Measurements from ENCODE around the gene ACTR5. TPM values are rescaled to one million over a fixed set of nuclear protein-coding genes. Genes with fewer than 3 reads are reported as not detected.

Gene ACTR5
- total and polyA plus RNA-seq, 2 donors from 2014 or later, result 5.8 to 8.4 TPM

DNA sequence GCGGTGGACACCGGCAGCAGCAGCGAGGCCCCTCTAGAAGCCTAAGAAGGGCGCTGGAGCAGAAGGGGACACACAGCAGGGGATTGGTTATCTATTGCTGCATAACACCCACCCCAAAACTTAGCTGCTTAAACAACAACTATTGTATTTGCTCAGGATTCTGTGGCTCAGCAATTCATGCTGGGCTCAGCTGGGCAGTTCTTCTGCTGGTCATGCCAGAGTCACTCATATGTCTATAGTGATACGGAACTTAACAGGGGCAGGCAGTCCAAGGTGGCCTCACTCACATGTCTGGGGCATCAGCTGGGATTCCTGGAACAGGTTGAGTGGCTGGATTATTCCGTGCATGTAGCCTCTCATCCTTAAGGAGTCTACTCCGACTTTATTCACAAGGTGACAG is 39.6 kb downstream of the ACTR5 start:
- Histone ChIP-seq H3K4me1 (ENCODE audit: control insufficient read depth in 2 of 3, insufficient read depth in 2 of 3, low read depth in 1 of 3, low read length in 3 of 3) (no peaks in the 10 kb centered on the region), H3K27me3 (ENCODE audit: control insufficient read depth, insufficient read depth, low read length) (no peaks in the 10 kb centered on the region), H3K4me3 (ENCODE audit: low read length in 3 of 3) (no peak overlapping the region), H3K9me3 (ENCODE audit: control insufficient read depth in 2 of 3, insufficient read depth in 1 of 3, low read length in 3 of 3) (no peaks in the 10 kb centered on the region), H3K36me3 (ENCODE audit: control insufficient read depth in 2 of 3, insufficient read depth in 3 of 3, low read length in 3 of 3) (no peaks in the 10 kb centered on the region), H3K27ac (ENCODE audit: low read depth in 2 of 2, low read length in 2 of 2) (no peak overlapping the region), H3K9ac (ENCODE audit: low read length in 3 of 3) (no peak overlapping the region)
- FAIRE-seq (no peak), DNase-seq (no peak)
- TF ChIP-seq CTCF (IDR thresholded peaks at IDR 0.05; ENCODE audit: borderline replicate concordance, extremely low read depth, insufficient read depth), result no peak
- intact Hi-C loops (cut with DNase I), result no loop called here

DNA sequence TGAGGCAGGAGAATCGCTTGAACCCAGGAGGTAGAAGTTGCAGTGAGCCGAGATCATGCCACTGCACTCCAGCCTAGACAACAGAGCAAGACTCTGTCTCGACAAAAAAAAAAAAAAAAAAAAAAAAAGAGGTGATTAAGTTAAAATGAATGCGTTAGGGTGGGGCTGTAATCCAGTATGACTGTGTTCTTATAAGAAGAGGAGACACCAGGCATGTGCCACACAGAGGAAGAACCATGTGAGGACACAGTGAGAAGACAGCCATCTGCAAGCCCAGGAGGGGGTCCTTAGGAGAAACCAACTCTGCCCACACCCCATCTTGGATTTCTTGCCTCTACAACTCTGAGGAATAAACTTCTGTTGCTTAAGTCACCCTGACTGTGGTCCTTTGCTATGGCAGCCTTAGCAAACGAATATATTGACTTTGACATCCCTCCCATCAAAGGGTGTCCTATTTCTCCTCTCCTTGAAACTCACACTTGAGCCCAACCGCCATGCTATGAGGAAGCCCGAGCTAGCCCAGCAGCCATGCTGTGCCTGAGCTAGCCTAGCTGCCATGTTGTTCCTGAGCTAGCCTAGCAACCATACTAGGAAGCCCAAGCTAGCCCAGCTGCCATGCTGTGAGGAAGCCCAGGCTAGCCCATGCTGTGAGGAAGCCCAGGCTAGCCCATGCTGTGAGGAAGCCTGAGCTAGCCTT is 41.4 kb downstream of the ACTR5 start:
- no peak overlapping the region for H3K4me3 ChIP-seq (ENCODE audit: low read length in 3 of 3)
- intact Hi-C loops (cut with DNase I), result no loop called here
- no peaks in the 10 kb centered on the region for H3K4me1 ChIP-seq (ENCODE audit: control insufficient read depth in 2 of 3, insufficient read depth in 2 of 3, low read depth in 1 of 3, low read length in 3 of 3)
- H3K36me3 ChIP-seq (ENCODE audit: control insufficient read depth in 2 of 3, insufficient read depth in 3 of 3, low read length in 3 of 3), result no peaks in the 10 kb centered on the region
- DNase-seq, result no peak
- H3K27ac ChIP-seq (ENCODE audit: low read depth in 2 of 2, low read length in 2 of 2), result no peak overlapping the region
- no peak overlapping the region for H3K9ac ChIP-seq (ENCODE audit: low read length in 3 of 3)
- no peak for TF ChIP-seq CTCF (IDR thresholded peaks at IDR 0.05; ENCODE audit: borderline replicate concordance, extremely low read depth, insufficient read depth)
- no peak for FAIRE-seq
- H3K9me3 ChIP-seq (ENCODE audit: control insufficient read depth in 2 of 3, insufficient read depth in 1 of 3, low read length in 3 of 3), result no peaks in the 10 kb centered on the region
- H3K27me3 ChIP-seq (ENCODE audit: control insufficient read depth, insufficient read depth, low read length), result no peaks in the 10 kb centered on the region

GRCh38 chr20:38790200-38791053 is 42.2 kb downstream of the ACTR5 start:
- FAIRE-seq, result no peak

More at GRCh38 chr20:38790200-38791053, 42.2 kb downstream of the ACTR5 start:
- intact Hi-C loops (cut with DNase I), result no loop called here
- Histone ChIP-seq H3K4me1 (ENCODE audit: control insufficient read depth in 2 of 3, insufficient read depth in 2 of 3, low read depth in 1 of 3, low read length in 3 of 3) (no peaks in the 10 kb centered on the region), H3K36me3 (ENCODE audit: control insufficient read depth in 2 of 3, insufficient read depth in 3 of 3, low read length in 3 of 3) (no peaks in the 10 kb centered on the region), H3K4me3 (ENCODE audit: low read length in 3 of 3) (no peak overlapping the region), H3K9me3 (ENCODE audit: control insufficient read depth in 2 of 3, insufficient read depth in 1 of 3, low read length in 3 of 3) (no peaks in the 10 kb centered on the region), H3K27me3 (ENCODE audit: control insufficient read depth, insufficient read depth, low read length) (no peaks in the 10 kb centered on the region), H3K27ac (ENCODE audit: low read depth in 2 of 2, low read length in 2 of 2) (no peak overlapping the region), H3K9ac (ENCODE audit: low read length in 3 of 3) (no peak overlapping the region)
- DNase-seq, result peak in 1 of 5 donors; percentile 56
- peak; percentile 43 for TF ChIP-seq CTCF (IDR thresholded peaks at IDR 0.05; ENCODE audit: borderline replicate concordance, extremely low read depth, insufficient read depth)

All from kidney (tissue), 14 donors.